IPS-15b (cell line): ENCODE results near the gene EPN1.

Source experiments
- H3K27me3 ChIP-seq: one replicate; pipeline ENCODE4 v1.6.1; 2013; ENCODE audit warnings: low read length; ENCODE audit not compliant: control insufficient read depth, insufficient read depth
- H3K36me3 ChIP-seq: one replicate; pipeline ENCODE4 v1.6.1; 2013; ENCODE audit warnings: low read length; ENCODE audit not compliant: control insufficient read depth, insufficient read depth
- H3K4me1 ChIP-seq: one replicate; pipeline ENCODE4 v1.6.1; 2013; ENCODE audit warnings: mild to moderate bottlenecking, low read length; ENCODE audit not compliant: control insufficient read depth, insufficient read depth
- H3K4me3 ChIP-seq: one replicate; pipeline ENCODE4 v1.5.1; 2013; ENCODE audit warnings: low read depth, low read length
- H3K9ac ChIP-seq: one replicate; pipeline ENCODE4 v1.6.1; 2013; ENCODE audit warnings: low read depth, mild to moderate bottlenecking, low read length
- H3K9me3 ChIP-seq: one replicate; pipeline ENCODE4 v1.6.1; 2013; ENCODE audit warnings: mild to moderate bottlenecking, low read length; ENCODE audit not compliant: control insufficient read depth, insufficient read depth

EPN1 gene

DNA sequence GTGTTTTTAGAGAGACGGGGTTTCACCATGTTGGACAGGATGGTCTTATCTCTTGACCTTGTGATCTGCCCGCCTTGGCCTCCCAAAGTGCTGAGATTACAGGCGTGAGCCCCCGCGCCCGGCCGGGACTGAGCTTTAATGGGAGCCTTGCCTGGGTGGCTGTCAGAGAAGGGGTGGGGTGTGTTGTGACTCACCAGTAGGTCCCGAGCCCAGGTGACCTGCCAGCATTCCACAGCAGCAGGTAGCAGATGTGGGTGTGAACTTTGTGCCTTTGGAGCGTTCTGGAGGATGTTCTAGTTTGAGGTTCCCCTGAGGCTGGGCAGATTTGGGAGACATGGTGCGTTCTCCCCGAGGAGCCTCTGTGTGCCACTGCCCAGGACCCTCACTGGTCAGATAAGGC is 7.1 kb upstream of the EPN1 start:
- Histone ChIP-seq H3K4me1 (no peaks in the 10 kb centered on the region), H3K9me3 (no peaks in the 10 kb centered on the region)

DNA sequence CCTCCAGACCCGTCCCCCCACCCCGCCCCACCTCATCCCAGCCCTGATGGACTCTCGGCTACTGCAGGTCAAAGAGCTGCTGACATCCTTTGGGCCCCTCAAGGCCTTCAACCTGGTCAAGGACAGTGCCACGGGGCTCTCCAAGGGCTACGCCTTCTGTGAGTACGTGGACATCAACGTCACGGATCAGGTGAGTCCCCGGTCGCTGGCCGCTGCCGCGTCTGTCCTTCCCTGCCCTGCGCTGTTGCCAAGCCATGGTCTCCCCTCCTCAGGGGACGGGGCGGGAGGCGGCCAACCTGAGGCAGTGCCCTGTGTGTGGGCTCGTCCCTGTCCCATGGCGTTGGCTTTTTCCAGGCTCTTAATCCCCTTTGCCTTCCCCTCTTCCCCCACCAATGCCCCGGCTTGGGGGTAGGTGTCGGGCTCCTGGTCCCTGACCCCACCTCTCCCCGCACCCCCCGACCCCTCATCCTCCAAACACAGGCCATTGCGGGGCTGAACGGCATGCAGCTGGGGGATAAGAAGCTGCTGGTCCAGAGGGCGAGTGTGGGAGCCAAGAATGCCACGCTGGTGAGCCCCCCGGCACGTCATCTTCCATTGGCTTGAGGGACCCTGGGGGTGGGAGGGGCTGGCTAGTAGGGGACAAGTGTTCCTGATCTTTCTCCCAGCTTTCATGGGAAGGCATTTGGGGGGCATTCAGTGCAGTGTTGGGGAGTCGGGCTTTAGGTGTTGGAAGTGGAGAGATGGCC is 6.2 kb upstream of the EPN1 start:
- Histone ChIP-seq H3K9ac (no peak overlapping the region), H3K4me1 (peaks cover 2% of the 10 kb centered on the region), H3K36me3 (peaks cover 60% of the 10 kb centered on the region), H3K27me3 (no peaks in the 10 kb centered on the region), H3K9me3 (no peaks in the 10 kb centered on the region), H3K4me3 (no peak overlapping the region)

More for the DNA sequence above, 7.1 kb upstream of the EPN1 start:
- no peaks in the 10 kb centered on the region for H3K27me3 ChIP-seq
- H3K9ac ChIP-seq, result no peak overlapping the region
- H3K4me3 ChIP-seq, result no peak overlapping the region
- peaks cover 68% of the 10 kb centered on the region for H3K36me3 ChIP-seq

DNA sequence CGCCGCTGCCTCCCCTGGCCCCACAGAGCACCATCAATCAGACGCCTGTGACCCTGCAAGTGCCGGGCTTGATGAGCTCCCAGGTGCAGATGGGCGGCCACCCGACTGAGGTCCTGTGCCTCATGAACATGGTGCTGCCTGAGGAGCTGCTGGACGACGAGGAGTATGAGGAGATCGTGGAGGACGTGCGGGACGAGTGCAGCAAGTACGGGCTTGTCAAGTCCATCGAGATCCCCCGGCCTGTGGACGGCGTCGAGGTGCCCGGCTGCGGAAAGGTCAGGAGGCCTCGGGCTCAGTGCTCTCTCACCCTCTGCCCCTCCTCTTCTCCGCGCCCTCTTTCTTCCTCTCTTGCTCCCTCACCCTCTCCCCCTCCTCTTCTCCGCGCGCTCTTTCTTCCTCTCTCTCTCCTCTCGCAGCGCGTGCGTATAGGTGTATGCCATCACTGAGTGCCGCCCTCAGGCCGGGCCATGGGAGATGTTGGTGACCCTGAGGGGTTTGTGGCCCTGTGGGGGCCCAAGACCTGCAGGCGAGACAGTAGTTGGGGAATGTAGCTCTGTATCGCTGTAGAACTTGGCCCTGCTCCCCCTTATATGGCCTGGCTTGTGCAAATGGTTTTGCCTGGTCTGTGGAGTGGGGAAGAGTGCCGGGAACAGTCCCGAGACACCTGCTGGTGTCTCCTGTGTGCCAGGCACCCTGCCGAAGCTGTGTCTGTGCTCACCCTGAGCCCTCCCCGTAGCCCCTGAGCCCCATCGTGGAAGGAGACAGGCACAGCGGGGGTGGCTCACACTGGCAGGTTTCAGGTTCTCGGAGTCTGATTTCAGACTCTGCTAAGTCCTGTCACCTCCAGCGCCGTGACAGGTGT is 5.4 kb upstream of the EPN1 start:
- Histone ChIP-seq H3K36me3 (peaks cover 52% of the 10 kb centered on the region), H3K4me1 (peaks cover 2% of the 10 kb centered on the region), H3K4me3 (no peak overlapping the region), H3K9me3 (no peaks in the 10 kb centered on the region), H3K27me3 (no peaks in the 10 kb centered on the region), H3K9ac (no peak overlapping the region)

DNA sequence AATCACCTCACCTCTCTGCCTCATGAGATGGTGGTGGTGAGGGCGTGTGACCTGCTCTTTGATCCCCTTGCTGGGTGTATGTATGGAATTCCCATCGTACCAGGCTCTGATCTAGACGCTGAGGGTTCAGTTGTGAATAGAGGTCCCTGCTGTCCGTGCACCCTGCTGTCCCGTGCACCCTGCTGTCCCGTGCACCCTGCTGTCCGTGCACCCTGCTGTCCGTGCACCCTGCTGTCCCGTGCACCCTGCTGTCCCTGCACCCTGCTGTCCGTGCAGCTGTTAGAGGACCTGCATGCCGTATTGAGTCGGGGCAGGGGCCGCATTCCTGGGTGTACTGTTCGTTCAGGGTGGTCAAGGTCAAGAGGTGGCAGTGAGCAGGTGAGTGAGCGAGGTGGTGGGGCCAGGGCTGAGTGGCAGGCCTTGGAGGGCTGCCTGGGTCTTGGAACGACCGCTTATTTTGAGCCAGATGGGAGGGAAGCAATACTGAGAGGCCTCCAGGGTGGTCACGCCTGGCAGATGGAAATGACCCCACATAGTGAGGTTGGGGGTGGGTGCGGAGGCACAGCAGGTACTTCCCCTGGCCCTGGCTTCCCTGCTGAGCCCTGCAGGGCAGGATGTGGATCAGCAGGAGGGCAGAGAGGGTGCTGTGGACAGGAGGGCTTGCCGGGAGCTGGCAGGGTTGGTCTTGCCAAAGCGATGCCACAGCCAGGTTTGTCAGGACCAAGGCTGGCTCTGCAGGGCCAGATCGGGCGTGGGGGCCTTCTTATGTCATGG is 4.6 kb upstream of the EPN1 start:
- H3K9me3 ChIP-seq, result no peaks in the 10 kb centered on the region
- H3K4me3 ChIP-seq, result no peak overlapping the region
- H3K27me3 ChIP-seq, result no peaks in the 10 kb centered on the region
- peaks cover 48% of the 10 kb centered on the region for H3K36me3 ChIP-seq
- H3K4me1 ChIP-seq, result peaks cover 2% of the 10 kb centered on the region
- H3K9ac ChIP-seq, result no peak overlapping the region

DNA sequence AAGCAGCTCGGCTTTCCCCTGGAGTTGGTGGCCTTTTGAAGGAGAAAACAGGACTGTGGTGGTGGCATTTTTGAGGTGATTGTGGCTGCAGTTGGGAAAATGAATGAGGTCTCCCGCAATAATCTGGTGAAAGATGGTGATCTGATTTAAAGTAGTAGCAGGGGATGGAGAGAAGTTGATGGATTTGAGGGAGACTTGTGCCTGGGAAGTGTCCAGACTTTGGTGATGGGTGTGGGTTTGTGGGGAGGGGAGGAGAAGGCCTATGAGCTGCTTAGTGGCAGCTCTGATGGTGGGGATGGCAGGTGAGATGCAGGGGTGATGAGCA is 4.0 kb upstream of the EPN1 start:
- Histone ChIP-seq H3K9ac (no peak overlapping the region), H3K27me3 (no peaks in the 10 kb centered on the region), H3K9me3 (no peaks in the 10 kb centered on the region), H3K4me3 (no peak overlapping the region), H3K4me1 (peaks cover 2% of the 10 kb centered on the region), H3K36me3 (peaks cover 42% of the 10 kb centered on the region)

DNA sequence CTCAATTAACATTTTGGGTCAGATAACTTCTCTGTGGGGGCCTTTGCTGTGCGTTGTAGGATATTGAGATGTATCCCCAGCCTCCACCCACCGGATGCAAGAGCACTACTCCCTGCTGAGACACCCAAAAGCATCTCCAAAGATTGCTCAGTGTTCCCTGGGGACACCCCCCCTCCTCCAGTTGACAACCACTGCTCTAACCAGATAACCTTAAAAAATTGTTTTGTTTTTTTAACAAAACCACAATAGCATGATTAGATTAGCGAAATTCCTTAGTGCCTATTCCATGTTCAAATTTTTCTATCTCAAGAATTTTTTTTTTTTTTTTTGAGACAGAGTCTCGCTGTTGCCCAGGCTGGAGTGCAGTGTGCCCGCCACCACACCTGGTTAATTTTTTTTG is 2.6 kb upstream of the EPN1 start:
- no peaks in the 10 kb centered on the region for H3K27me3 ChIP-seq
- peaks cover 29% of the 10 kb centered on the region for H3K36me3 ChIP-seq
- H3K4me1 ChIP-seq, result peaks cover 2% of the 10 kb centered on the region
- no peaks in the 10 kb centered on the region for H3K9me3 ChIP-seq
- H3K4me3 ChIP-seq, result no peak overlapping the region
- H3K9ac ChIP-seq, result no peak overlapping the region

DNA sequence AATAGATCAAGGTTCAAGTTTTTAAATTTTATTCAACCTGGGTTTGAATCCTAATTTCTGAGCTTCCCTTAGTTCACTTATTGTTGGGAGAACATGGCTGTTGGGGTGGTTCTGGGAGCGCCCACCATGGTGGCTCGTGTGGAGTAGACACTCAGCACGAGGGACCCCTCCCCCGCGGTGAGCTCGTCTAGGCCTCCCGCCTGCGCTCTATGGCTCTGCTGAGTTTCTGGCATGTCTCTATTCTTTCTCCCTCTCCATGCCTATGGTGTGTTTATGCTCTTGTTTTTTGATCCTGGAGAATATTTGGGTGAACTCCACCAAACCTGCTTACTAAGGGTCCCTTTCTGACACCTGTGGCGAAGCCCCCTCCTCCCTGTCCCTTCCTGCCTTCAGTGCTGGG is 1.6 kb upstream of the EPN1 start:
- Histone ChIP-seq H3K27me3 (no peaks in the 10 kb centered on the region), H3K4me3 (no peak overlapping the region), H3K4me1 (peaks cover 2% of the 10 kb centered on the region), H3K9ac (no peak overlapping the region), H3K36me3 (peaks cover 24% of the 10 kb centered on the region), H3K9me3 (no peaks in the 10 kb centered on the region)

DNA sequence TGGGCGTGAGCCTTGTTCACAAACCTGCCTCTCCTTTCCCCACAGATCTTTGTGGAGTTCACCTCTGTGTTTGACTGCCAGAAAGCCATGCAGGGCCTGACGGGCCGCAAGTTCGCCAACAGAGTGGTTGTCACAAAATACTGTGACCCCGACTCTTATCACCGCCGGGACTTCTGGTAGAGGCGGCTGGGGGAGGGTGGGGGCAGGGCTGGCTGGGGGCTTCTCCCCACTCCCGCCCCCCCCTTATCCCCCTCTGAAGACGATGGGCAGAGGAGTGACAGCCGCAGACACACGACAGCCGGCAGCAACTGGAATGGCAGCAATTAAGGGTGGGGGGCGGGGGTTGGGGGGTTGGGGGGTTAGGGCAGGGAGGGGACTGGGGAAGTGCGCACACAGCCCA is 1.1 kb upstream of the EPN1 start:
- H3K27me3 ChIP-seq, result no peaks in the 10 kb centered on the region
- H3K4me1 ChIP-seq, result peaks cover 2% of the 10 kb centered on the region
- peak overlapping the region; percentile 56 for H3K4me3 ChIP-seq
- H3K36me3 ChIP-seq, result peaks cover 25% of the 10 kb centered on the region
- H3K9ac ChIP-seq, result no peak overlapping the region
- no peaks in the 10 kb centered on the region for H3K9me3 ChIP-seq

DNA sequence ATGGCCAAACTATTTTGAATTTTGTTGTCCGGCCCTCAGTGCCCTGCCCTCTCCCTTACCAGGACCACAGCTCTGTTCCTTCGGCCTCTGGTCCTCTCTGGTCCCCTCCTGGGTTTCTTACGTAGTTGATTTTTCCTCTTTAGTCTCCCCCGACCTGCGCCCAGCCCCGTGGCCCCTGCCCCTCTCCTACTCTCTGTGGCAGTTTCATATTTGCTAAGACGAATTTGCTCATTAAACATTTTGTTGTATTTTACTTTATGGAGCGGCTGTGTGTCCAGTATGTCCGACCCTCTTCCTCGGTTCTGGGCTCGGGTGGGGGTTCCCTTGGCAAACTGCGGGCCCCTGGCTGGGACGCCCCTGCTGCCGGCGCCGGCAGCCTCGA is 576 bp upstream of the EPN1 start:
- Histone ChIP-seq H3K27me3 (no peaks in the 10 kb centered on the region), H3K9me3 (no peaks in the 10 kb centered on the region), H3K36me3 (peaks cover 26% of the 10 kb centered on the region), H3K9ac (peak overlapping the region; percentile 47), H3K4me3 (peak overlapping the region; percentile 56), H3K4me1 (peaks cover 2% of the 10 kb centered on the region)

DNA sequence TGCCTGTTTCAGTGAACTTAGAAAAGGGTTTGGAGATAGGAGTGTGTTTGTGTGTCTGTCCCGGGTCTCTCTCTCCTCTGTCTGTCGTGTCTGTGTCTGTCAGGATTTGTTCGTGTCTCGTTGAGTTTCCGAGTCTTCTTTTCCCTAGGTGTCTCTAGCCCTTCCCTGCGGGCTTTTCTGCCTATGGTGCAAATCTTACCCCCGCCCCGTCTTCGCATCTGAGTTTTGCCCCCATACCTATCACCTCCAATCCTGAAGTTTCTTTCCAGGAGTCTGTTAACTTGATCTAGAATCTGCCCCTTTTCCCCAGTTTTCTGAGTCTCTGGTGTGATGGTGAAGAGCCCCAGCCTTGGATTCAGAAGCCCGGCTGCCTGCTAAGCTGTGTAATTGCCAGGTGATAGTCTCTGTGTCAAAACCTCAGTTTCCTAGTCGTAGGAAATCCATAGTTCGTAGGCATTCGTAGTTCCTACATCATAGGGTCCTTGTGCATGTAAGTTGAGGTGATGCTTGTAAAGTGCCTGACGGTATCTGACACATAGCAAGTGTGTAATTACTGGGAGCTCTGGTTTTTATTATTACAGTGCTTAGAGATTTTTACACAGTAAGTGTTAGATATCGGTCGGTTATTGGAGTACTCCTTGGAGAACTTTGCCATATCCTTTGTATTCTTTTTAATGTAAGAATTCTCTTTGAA is 782 bp downstream of the EPN1 start:
- Histone ChIP-seq H3K27me3 (no peaks in the 10 kb centered on the region), H3K9me3 (no peaks in the 10 kb centered on the region), H3K9ac (peak overlapping the region; percentile 80), H3K4me3 (peak overlapping the region; percentile 90), H3K36me3 (peaks cover 22% of the 10 kb centered on the region), H3K4me1 (peaks cover 2% of the 10 kb centered on the region)

DNA sequence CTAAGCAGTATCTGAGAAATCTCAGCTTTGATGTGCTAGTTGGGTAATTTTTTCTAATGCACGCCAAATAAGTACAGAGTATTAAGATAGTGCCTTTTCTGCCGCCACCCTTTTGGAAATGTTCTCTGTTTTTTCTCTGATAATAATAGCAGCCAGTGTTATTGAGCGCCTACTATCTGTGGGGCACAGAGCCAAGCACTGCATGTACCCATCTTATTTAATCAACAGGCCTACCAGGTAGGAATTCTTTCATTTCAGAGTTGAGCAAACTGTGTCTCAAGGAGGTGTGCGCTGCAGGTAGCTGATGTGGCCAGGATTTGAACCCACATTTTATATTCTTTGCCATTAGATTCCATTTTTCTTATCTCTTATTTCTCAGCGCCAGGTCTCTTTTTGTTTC is 1.4 kb downstream of the EPN1 start:
- H3K36me3 ChIP-seq, result peaks cover 26% of the 10 kb centered on the region
- H3K9ac ChIP-seq, result no peak overlapping the region
- H3K4me3 ChIP-seq, result peak overlapping the region; percentile 90
- no peaks in the 10 kb centered on the region for H3K27me3 ChIP-seq
- H3K4me1 ChIP-seq, result peaks cover 2% of the 10 kb centered on the region
- H3K9me3 ChIP-seq, result no peaks in the 10 kb centered on the region
